ENCODE measurements around the gene RPRD1B.

RPRD1B gene

GRCh38 chr20:38121741-38122140, 88.2 kb downstream of the RPRD1B start:
- no peak for DNase-seq (ENCODE audit: low read depth)

- DNase-seq (ENCODE audit: low read depth) = no peak
These were observed 89.6 kb downstream of the RPRD1B start for GRCh38 chr20:38123021-38123587.

- no peak for DNase-seq (ENCODE audit: low read depth)
These were observed 91.9 kb downstream of the RPRD1B start for GRCh38 chr20:38125157-38126056.

- no peak for DNase-seq (ENCODE audit: low read depth)
These were observed 92.8 kb downstream of the RPRD1B start for GRCh38 chr20:38126146-38126921.

GRCh38 chr20:38126932-38127621, 93.5 kb downstream of the RPRD1B start:
- DNase-seq (ENCODE audit: low read depth) = no peak

GRCh38 chr20:38127920-38128528, 94.5 kb downstream of the RPRD1B start:
- DNase-seq (ENCODE audit: low read depth) = no peak

- no peak for DNase-seq (ENCODE audit: low read depth)
These were observed 95.1 kb downstream of the RPRD1B start for GRCh38 chr20:38128691-38129090.

GRCh38 chr20:38129248-38129865, 95.8 kb downstream of the RPRD1B start:
- DNase-seq (ENCODE audit: low read depth) = no peak

- DNase-seq (ENCODE audit: low read depth) = no peak
These were observed 96.5 kb downstream of the RPRD1B start for GRCh38 chr20:38129893-38130609.

GRCh38 chr20:38130687-38131587, 97.4 kb downstream of the RPRD1B start:
- no peak for DNase-seq (ENCODE audit: low read depth)

- DNase-seq (ENCODE audit: low read depth) = no peak
These were observed 98.1 kb downstream of the RPRD1B start for GRCh38 chr20:38131588-38132121.

GRCh38 chr20:38132156-38132909, 98.8 kb downstream of the RPRD1B start:
- no peak for DNase-seq (ENCODE audit: low read depth)

- no peak for DNase-seq (ENCODE audit: low read depth)
These were observed 99.5 kb downstream of the RPRD1B start for GRCh38 chr20:38132910-38133501.

GRCh38 chr20:38133680-38134426, 100.3 kb downstream of the RPRD1B start:
- DNase-seq (ENCODE audit: low read depth) = no peak

GRCh38 chr20:38134427-38135270, 101.1 kb downstream of the RPRD1B start:
- no peak for DNase-seq (ENCODE audit: low read depth)

GRCh38 chr20:38135271-38135650, 101.7 kb downstream of the RPRD1B start:
- no peak for DNase-seq (ENCODE audit: low read depth)
